Spleen (tissue), 11 donors: ENCODE measurements around the gene RBM8A. TPM values are rescaled to one million over a fixed set of nuclear protein-coding genes. Genes with fewer than 3 reads are reported as not detected.

Experiments
- DNase-seq: peaks from one replicate; pipeline ENCODE4 v3.0.0-alpha.2; 2020
- H3K27ac ChIP-seq, 8 donors: fragments of 200-600 bp; sonication (generic) in 7 of 8; 1 replicate in 4 of 8; 2 replicates in 4 of 8; pipeline versions ENCODE4 v1.5.0 to v1.8.0; 2016 to 2021; ENCODE audit warnings: inconsistent platforms in 4 of 8, mild to moderate bottlenecking in 4 of 8, moderate library complexity in 1 of 8
- H3K27me3 ChIP-seq, 7 donors: fragments of 200-600 bp; sonication (generic) in 6 of 7; replicated peaks in 1 of 7; 1 replicate in 4 of 7; 2 replicates in 3 of 7; pipeline versions ENCODE4 v1.5.0 to v1.8.0; 2016 to 2021; ENCODE audit warnings: inconsistent platforms in 3 of 7, mild to moderate bottlenecking in 1 of 7
- H3K36me3 ChIP-seq, 6 donors: fragments of 200-600 bp; sonication (generic) in 5 of 6; 1 replicate in 4 of 6; 2 replicates in 2 of 6; pipeline versions ENCODE4 v1.5.0 to v1.8.0; 2016 to 2021; ENCODE audit warnings: inconsistent platforms in 2 of 6
- H3K4me1 ChIP-seq, 6 donors: fragments of 200-600 bp; sonication (generic) in 5 of 6; 1 replicate in 3 of 6; 2 replicates in 3 of 6; pipeline versions ENCODE4 v1.5.0 to v1.8.0; 2016 to 2021; ENCODE audit warnings: inconsistent platforms in 3 of 6
- H3K4me3 ChIP-seq, 8 donors: fragments of 200-600 bp; sonication (generic) in 7 of 8; 1 replicate in 4 of 8; 2 replicates in 4 of 8; pipeline versions ENCODE4 v1.5.0 to v1.8.0; 2016 to 2021; ENCODE audit warnings: inconsistent platforms in 4 of 8, mild to moderate bottlenecking in 4 of 8, moderate library complexity in 2 of 8
- H3K9me3 ChIP-seq, 8 donors: fragments of 200-600 bp; sonication (generic) in 7 of 8; 1 replicate in 4 of 8; 2 replicates in 4 of 8; pipeline versions ENCODE4 v1.5.0 to v1.8.0; 2016 to 2021; ENCODE audit warnings: inconsistent platforms in 4 of 8
- POLR2A ChIP-seq, 3 donors: fragments of 450-650 bp; IDR thresholded peaks; one replicate each; pipeline ENCODE4 v1.5.1; 2017; ENCODE audit warnings: antibody characterized with exemption in 3 of 3, mild to moderate bottlenecking in 1 of 3
- POLR2AphosphoS5 ChIP-seq, 3 donors: sonication (generic); formaldehyde crosslinking; IDR thresholded peaks; one replicate each; pipeline ENCODE4 v1.5.1; 2017; ENCODE audit warnings: antibody characterized with exemption in 3 of 3
- WGBS, 5 donors: extraction: QIAGEN DNeasy Blood & Tissue Kit in 3 of 5; methylation state at CpG; one replicate each; pipeline versions ENCODE4 v1.1.5 to v1.1.7; 2013 to 2018; 5-methylcytosine and 5-hydroxymethylcytosine counted together
- intact Hi-C: fragments of 100-400 bp; cut with DNase I; formaldehyde crosslinking; loops from one replicate; pipeline ENCODE4 v1.15.0; 2023; ENCODE audit warnings: low total_unique reads
- polyA plus RNA-seq, 3 donors: library from polyadenylated mRNA; stranded (reverse); fragments of 200-250 nt; gene quantifications; one replicate each; pipeline ENCODE4 v1.2.1, GENCODE V29; 2013
- total RNA-seq, 7 donors: library from RNA; depleted of rRNA in 3 of 7; stranded (reverse); fragments of >200 nt in 3 of 7; fragmentation: NEBNext Ultra II Directional in 4 of 7; extraction: Animal tissue kit (Norgen Biotek cat#: 25700) in 4 of 7; gene quantifications; one replicate each; pipeline versions ENCODE4 v1.1.0 to v1.2.1, GENCODE V29; 2016 to 2021
- TF ChIP-seq, protein P1 (sequence below), 11 experiments: fragments of 200-600 bp in 7 of 11; fragments of 450-650 bp in 4 of 11; sonication (generic) in 4 of 11; IDR thresholded peaks in 8 of 11; conservative IDR thresholded peaks in 3 of 11; 1 replicate in 7 of 11; 2 replicates in 4 of 11; pipeline versions ENCODE4 v1.4.0 to v1.8.0; 2016 to 2021; ENCODE audit warnings: antibody characterized with exemption in 11 of 11, inconsistent platforms in 4 of 11, mild to moderate bottlenecking in 1 of 11
- donor health status: healthy with polysubstance abuse.
- donor health status: DM: no; HTN: no; CAD: no; lungs with moderate emphysema.
- donor health status: DM: no; HTN: no; CAD: no.
- donor health status: Bipolar disorder and iron deficiency.
- donor health status: healthy.
- donor health status: DM: no; HTN: no; CAD: no.
- donor health status: DM: yes; HTN: yes; CAD: no.

RBM8A gene
- total and polyA plus RNA-seq, 10 donors, result 87.0 to 187 (median 118) TPM

DNA sequence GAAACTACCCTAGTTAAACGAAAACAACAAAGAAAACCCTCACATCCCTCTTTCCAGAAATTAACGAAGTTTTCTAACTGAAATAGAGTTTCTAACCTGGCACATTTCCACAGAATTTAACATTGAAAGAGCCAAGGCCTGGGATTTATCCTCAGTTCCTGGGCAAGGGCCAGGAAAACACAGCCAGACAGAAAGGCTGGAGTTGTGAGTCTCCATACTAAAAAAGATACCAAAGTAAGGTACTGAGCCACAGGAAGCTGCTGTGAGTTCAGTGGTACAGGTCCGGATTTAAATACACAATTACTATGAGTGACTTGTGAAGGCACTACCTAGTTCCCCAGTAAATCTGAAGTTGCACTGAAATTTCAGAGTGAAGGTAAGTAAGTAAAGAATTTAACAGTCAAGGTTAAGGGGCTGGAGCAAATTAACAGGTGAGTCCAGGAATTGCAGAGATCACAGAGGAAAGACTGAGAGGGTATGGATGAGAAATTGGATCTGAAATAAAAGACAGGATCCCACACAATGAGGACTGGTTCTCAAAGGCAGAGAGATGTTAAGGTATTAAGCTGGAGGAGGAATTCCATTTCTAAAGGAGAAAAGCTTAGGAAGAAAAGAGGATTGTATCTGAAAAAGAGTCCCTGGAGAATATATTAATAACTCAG lies 29.6 kb upstream of the RBM8A start:
- peak overlapping the region; percentile 76 to 99 (median 96) for H3K27ac ChIP-seq
- H3K9me3 ChIP-seq, result no peaks in the 10 kb centered on the region
- WGBS, 5 donors, result 2 to 6% (median 3%) methylated on average over 3 of the region's 3 CpGs
- H3K36me3 ChIP-seq, result peaks cover 0 to 11% (median 0%) of the 10 kb centered on the region in 6 donors
- H3K4me3 ChIP-seq, result peak overlapping the region; percentile 50 to 91 (median 80)
- TF ChIP-seq, protein P1, sequence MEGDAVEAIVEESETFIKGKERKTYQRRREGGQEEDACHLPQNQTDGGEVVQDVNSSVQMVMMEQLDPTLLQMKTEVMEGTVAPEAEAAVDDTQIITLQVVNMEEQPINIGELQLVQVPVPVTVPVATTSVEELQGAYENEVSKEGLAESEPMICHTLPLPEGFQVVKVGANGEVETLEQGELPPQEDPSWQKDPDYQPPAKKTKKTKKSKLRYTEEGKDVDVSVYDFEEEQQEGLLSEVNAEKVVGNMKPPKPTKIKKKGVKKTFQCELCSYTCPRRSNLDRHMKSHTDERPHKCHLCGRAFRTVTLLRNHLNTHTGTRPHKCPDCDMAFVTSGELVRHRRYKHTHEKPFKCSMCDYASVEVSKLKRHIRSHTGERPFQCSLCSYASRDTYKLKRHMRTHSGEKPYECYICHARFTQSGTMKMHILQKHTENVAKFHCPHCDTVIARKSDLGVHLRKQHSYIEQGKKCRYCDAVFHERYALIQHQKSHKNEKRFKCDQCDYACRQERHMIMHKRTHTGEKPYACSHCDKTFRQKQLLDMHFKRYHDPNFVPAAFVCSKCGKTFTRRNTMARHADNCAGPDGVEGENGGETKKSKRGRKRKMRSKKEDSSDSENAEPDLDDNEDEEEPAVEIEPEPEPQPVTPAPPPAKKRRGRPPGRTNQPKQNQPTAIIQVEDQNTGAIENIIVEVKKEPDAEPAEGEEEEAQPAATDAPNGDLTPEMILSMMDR (IDR thresholded peaks at IDR 0.05 in 8 of 11, conservative IDR thresholded peaks at IDR 0.05 in 3 of 11), result no peak
- TF ChIP-seq POLR2AphosphoS5 (IDR thresholded peaks at IDR 0.05), result no peak
- no peak for TF ChIP-seq POLR2A (IDR thresholded peaks at IDR 0.05)
- H3K4me1 ChIP-seq, result peaks cover 33 to 94% (median 74%) of the 10 kb centered on the region in 6 donors
- peaks cover 0 to 10% (median 0%) of the 10 kb centered on the region in 7 donors for H3K27me3 ChIP-seq
- intact Hi-C loops, result no loop called here
- DNase-seq, result no peak

DNA sequence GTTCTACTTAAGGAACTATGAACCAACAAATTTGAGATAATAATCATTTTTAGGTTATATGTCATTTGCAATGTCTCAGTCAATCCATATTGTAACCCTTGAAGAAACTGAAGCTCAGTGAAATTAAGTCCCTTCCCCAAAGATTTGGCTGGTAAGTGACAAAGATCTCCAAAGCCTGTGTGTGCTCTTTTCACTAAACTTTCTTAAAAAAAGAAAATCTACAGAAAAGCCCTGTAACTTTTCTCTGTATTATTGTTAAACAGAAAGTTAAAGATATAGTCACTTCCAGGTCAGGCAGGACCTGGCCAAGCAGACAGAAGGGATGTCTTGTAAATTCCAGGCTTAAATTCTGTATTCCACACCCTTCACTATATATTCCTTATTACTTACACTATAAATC lies 29.1 kb upstream of the RBM8A start:
- DNase-seq, result no peak
- H3K27ac ChIP-seq, result peak overlapping the region in 7 of 8 donors; percentile 92 to 99 (median 97)
- no peak for TF ChIP-seq POLR2AphosphoS5 (IDR thresholded peaks at IDR 0.05)
- TF ChIP-seq POLR2A (IDR thresholded peaks at IDR 0.05), result no peak
- TF ChIP-seq, protein P1 (IDR thresholded peaks at IDR 0.05 in 8 of 11, conservative IDR thresholded peaks at IDR 0.05 in 3 of 11), result no peak
- no peaks in the 10 kb centered on the region for H3K9me3 ChIP-seq
- H3K27me3 ChIP-seq, result peaks cover 0 to 5% (median 0%) of the 10 kb centered on the region in 7 donors
- intact Hi-C loops, result no loop called here
- H3K4me3 ChIP-seq, result peak overlapping the region in 7 of 8 donors; percentile 50 to 91 (median 81)
- peaks cover 33 to 94% (median 70%) of the 10 kb centered on the region in 6 donors for H3K4me1 ChIP-seq
- peaks cover 0 to 15% (median 0%) of the 10 kb centered on the region in 6 donors for H3K36me3 ChIP-seq

DNA sequence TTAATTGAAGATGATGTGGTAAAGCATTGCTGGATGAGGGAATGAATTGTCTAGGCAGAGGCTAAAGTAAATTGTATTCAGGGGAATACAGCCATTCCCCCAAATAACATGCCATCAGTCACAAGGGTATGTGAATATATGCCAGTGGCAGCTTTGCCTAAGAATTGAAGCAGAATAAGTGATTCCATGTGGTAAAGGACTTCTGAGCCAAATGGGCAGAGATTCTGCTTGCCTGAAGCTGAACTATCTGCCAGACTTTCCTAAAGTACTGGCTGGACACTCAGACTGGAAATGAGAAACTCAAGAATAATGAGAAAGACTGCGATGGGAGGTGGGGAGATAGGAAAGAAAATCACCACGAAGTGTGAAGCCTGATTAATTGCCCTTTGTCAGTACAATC lies 28.2 kb upstream of the RBM8A start:
- H3K36me3 ChIP-seq, result peaks cover 0 to 24% (median 0%) of the 10 kb centered on the region in 6 donors
- H3K27ac ChIP-seq, result peak overlapping the region in 7 of 8 donors; percentile 42 to 99 (median 96)
- TF ChIP-seq, protein P1 (IDR thresholded peaks at IDR 0.05 in 8 of 11, conservative IDR thresholded peaks at IDR 0.05 in 3 of 11), result no peak
- TF ChIP-seq POLR2A (IDR thresholded peaks at IDR 0.05) (no peak), POLR2AphosphoS5 (IDR thresholded peaks at IDR 0.05) (no peak)
- no peaks in the 10 kb centered on the region for H3K27me3 ChIP-seq
- H3K4me1 ChIP-seq, result peaks cover 33 to 94% (median 70%) of the 10 kb centered on the region in 6 donors
- H3K4me3 ChIP-seq, result peak overlapping the region in 2 of 8 donors; percentile 81 to 84
- H3K9me3 ChIP-seq, result no peaks in the 10 kb centered on the region
- no peak for DNase-seq
- intact Hi-C loops, result no loop called here
- 48 to 59% (median 53%) methylated on average over 2 of the region's 2 CpGs for WGBS, 5 donors

DNA sequence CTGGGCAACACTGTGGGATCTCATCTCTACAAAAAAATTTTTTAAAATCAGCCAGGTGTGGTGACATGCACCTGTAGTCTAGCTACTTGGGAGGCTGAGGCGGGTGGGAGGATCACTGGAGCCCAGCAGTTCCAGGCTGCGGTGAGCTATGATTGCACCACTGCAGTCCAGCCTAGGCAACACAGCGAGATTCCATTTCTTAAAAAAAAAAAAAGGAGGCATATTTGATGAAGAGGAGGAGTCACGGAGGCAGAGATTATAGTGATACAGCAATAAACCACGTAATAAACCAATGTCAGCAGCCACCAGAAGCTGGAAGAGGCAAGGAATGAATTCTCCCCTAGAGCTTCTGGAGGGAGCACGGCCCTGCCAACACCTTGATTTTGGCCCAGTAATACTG lies 26.6 kb upstream of the RBM8A start:
- Histone ChIP-seq H3K4me3 (no peak overlapping the region), H3K9me3 (no peaks in the 10 kb centered on the region), H3K27me3 (no peaks in the 10 kb centered on the region), H3K4me1 (peaks cover 23 to 94% (median 61%) of the 10 kb centered on the region in 6 donors), H3K27ac (no peak overlapping the region), H3K36me3 (peaks cover 0 to 36% (median 0%) of the 10 kb centered on the region in 6 donors)
- intact Hi-C loops, result no loop called here
- 86 to 96% (median 91%) methylated on average over 6 of the region's 6 CpGs for WGBS, 5 donors
- no peak for DNase-seq
- TF ChIP-seq POLR2A (IDR thresholded peaks at IDR 0.05) (no peak), POLR2AphosphoS5 (IDR thresholded peaks at IDR 0.05) (no peak)
- TF ChIP-seq, protein P1 (IDR thresholded peaks at IDR 0.05 in 8 of 11, conservative IDR thresholded peaks at IDR 0.05 in 3 of 11), result no peak
